Adrenal gland (tissue), 12 donors: ENCODE data around the gene EDEM1. TPM values are rescaled to one million over a fixed set of nuclear protein-coding genes. Genes with fewer than 3 reads are reported as not detected.

Experiments
- DNase-seq, 7 donors: peaks; one replicate each; pipeline ENCODE4 v3.0.0-alpha.2; 2019 to 2020
- H3K27ac ChIP-seq, 5 donors: fragments of 200-600 bp; sonication (generic) in 4 of 5; 1 replicate in 3 of 5; 2 replicates in 2 of 5; pipeline versions ENCODE4 v1.5.1 to v1.8.0; 2016 to 2020; ENCODE audit warnings: mild to moderate bottlenecking in 1 of 5
- H3K27me3 ChIP-seq: fragments of 200-600 bp; 2 replicates; pipeline ENCODE4 v1.8.0; 2021
- H3K36me3 ChIP-seq, 2 donors: fragments of 200-600 bp; replicated peaks in 1 of 2; 1 replicate in 1 of 2; 2 replicates in 1 of 2; pipeline versions ENCODE4 v1.5.1 to v1.8.0; 2018 to 2022
- H3K4me1 ChIP-seq, 2 donors: fragments of 200-600 bp; replicated peaks in 1 of 2; 1 replicate in 1 of 2; 2 replicates in 1 of 2; pipeline versions ENCODE4 v1.5.1 to v1.8.0; 2018 to 2021
- H3K4me3 ChIP-seq, 4 donors: fragments of 200-600 bp; sonication (generic) in 3 of 4; one replicate each; pipeline ENCODE4 v1.5.1; 2016 to 2018
- H3K9me3 ChIP-seq, 3 donors: fragments of 200-600 bp; sonication (generic) in 1 of 3; replicated peaks in 1 of 3; 1 replicate in 2 of 3; 2 replicates in 1 of 3; pipeline versions ENCODE4 v1.5.1 to v1.8.0; 2016 to 2021
- CTCF ChIP-seq, 6 experiments: fragments of 450-650 bp in 4 of 6; fragments of 200-600 bp in 2 of 6; sonication (generic) in 1 of 6; IDR thresholded peaks; 1 replicate in 5 of 6; 2 replicates in 1 of 6; pipeline versions ENCODE4 v1.5.1 to v1.8.0; 2016 to 2021; ENCODE audit warnings: antibody characterized with exemption in 6 of 6, mild to moderate bottlenecking in 2 of 6, moderate library complexity in 1 of 6
- POLR2A ChIP-seq, 2 donors: fragments of 450-650 bp; IDR thresholded peaks; one replicate each; pipeline ENCODE4 v1.6.1; 2017; ENCODE audit warnings: antibody characterized with exemption in 2 of 2, mild to moderate bottlenecking in 2 of 2, moderate library complexity in 1 of 2
- WGBS, 4 donors: extraction: QIAGEN DNeasy Blood & Tissue Kit in 2 of 4; methylation state at CpG; one replicate each; pipeline versions ENCODE4 v1.1.5 to v1.1.7; 2013 to 2017; 5-methylcytosine and 5-hydroxymethylcytosine counted together
- intact Hi-C, 2 donors: fragments of 100-400 bp; cut with DNase I; formaldehyde crosslinking; loops; one replicate each; pipeline versions ENCODE4 v1.14.1 to v1.15.0; 2022 to 2023
- polyA plus RNA-seq, 3 donors: library from polyadenylated mRNA; stranded (reverse); fragments of 200-250 nt in 2 of 3; fragments of 350-450 nt in 1 of 3; fragmentation: Illumina TruSeq in 1 of 3; extraction: RNeasy Lipid Tissue Mini Kit (QIAGEN cat#74804) in 1 of 3; gene quantifications; one replicate each; pipeline ENCODE4 v1.2.3, GENCODE V29; 2013 to 2014
- total RNA-seq, 9 donors: library from RNA; depleted of rRNA in 4 of 9; stranded (reverse); fragments of >200 nt in 4 of 9; fragments of 120-200 nt in 1 of 9; fragmentation: NEBNext Ultra II Directional in 1 of 9; extraction: Animal tissue kit (Norgen Biotek cat#: 25700) in 1 of 9; gene quantifications; one replicate each; pipeline versions ENCODE4 v1.1.0 to v1.2.4, GENCODE V29; 2013 to 2023
- donor health status: healthy with polysubstance abuse.
- donor health status: Bipolar disorder and iron deficiency.
- donor health status: DM: yes; HTN: yes; CAD: no.
- donor health status: DM: no; HTN: no; CAD: no.
- donor health status: DM: no; HTN: no; CAD: no.
- donor health status: DM: yes; HTN: yes; CAD: no.

The EDEM1 gene
- total and polyA plus RNA-seq, 12 donors, result 3.1 to 63.6 (median 31.2) TPM

DNA sequence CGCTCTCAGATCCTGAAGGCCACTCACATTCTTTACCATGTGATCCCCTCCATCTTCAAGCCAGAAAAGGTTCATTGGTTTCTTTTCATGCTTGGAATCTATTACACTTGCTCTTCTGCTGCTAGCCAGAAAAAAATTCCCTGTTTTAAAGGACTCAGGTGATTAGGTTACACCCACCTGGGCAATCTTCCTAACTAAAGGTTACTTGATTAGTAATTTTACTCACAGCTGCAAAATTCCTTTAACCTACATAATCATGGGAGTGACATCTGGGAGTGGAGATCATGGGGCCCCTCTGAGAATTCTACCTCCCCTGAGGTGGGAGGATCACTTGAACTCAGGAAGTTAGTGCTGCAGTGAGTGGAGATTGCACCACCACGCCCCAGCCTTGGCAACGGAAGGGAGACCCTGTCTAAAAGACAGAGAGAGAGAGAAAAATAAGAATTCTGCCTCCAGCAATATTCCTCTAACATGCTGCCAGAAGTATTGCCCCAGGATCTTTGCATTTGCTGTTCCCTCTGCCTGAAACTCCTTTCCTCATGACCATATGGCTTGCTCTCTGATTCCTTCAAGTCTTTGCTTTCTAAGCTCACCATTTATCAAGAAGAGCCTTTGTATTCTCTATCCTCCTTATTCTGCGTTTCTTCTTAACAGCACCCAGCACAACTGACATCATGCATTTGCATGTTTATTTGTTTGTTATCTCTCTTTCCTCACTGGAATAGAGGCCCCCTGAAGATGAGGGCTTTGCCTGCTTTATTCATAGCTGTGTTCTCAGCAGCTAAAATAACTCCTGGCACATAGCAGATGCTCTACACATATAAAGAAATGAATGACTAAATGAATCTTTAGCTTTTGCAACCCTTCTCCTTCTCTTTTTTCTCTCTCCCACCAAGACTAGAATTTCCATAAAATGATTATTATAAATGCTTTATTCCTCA lies 68.2 kb downstream of the EDEM1 start:
- H3K4me1 ChIP-seq, result no peaks in the 10 kb centered on the region
- no peak overlapping the region for H3K27ac ChIP-seq
- no peaks in the 10 kb centered on the region for H3K36me3 ChIP-seq
- H3K4me3 ChIP-seq, result no peak overlapping the region
- intact Hi-C loops, result no loop called here
- H3K27me3 ChIP-seq, result no peaks in the 10 kb centered on the region
- DNase-seq, result no peak
- no peaks in the 10 kb centered on the region for H3K9me3 ChIP-seq
- TF ChIP-seq CTCF (IDR thresholded peaks at IDR 0.05) (no peak), POLR2A (IDR thresholded peaks at IDR 0.05) (no peak)
- whole genome bisulfite sequencing, 4 donors, result 58 to 74% (median 60%) methylated on average over 4 of the region's 4 CpGs

- Histone ChIP-seq H3K36me3 (no peaks in the 10 kb centered on the region), H3K27ac (no peak overlapping the region), H3K27me3 (no peaks in the 10 kb centered on the region), H3K4me1 (no peaks in the 10 kb centered on the region), H3K9me3 (no peaks in the 10 kb centered on the region), H3K4me3 (no peak overlapping the region)
- 67 to 73% (median 71%) methylated on average over 3 of the region's 3 CpGs for WGBS, 4 donors
- no peak for DNase-seq
- TF ChIP-seq CTCF (IDR thresholded peaks at IDR 0.05) (no peak), POLR2A (IDR thresholded peaks at IDR 0.05) (no peak)
- intact Hi-C loops, result no loop called here
Observed at GRCh38 chr3:5258526-5258925, 71.0 kb downstream of the EDEM1 start.

DNA sequence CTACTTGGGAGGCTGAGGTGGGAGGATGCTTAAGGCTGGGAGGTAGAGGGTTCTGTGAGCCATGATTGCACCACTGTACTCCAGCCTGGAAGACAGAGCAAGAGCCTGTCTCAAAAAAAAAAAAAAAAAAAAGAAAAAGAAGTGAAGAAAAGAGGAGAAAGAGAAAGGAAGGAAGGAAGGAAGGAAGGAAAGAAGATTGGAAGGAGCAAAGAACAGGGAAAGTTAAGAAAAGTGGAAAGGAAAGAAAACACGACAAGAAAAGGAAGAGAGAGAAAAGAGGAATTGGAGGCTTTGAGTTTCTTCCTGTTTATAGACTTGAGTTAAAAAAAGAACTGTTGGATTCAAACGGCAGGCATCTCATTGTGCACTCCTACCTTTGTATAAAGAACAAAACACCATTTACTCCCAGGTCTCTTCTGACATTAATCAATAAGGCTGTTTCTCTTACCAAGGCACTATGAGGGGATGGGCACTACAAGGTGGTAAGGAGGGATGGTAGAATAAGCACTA lies 73.5 kb downstream of the EDEM1 start:
- no peak for DNase-seq
- Histone ChIP-seq H3K27ac (no peak overlapping the region), H3K36me3 (no peaks in the 10 kb centered on the region), H3K4me3 (no peak overlapping the region), H3K27me3 (no peaks in the 10 kb centered on the region), H3K4me1 (no peaks in the 10 kb centered on the region), H3K9me3 (no peaks in the 10 kb centered on the region)
- TF ChIP-seq CTCF (IDR thresholded peaks at IDR 0.05) (no peak), POLR2A (IDR thresholded peaks at IDR 0.05) (no peak)
- 31 to 41% (median 34%) methylated on average over 2 of the region's 2 CpGs for WGBS, 4 donors
- intact Hi-C loops, result no loop called here

DNA sequence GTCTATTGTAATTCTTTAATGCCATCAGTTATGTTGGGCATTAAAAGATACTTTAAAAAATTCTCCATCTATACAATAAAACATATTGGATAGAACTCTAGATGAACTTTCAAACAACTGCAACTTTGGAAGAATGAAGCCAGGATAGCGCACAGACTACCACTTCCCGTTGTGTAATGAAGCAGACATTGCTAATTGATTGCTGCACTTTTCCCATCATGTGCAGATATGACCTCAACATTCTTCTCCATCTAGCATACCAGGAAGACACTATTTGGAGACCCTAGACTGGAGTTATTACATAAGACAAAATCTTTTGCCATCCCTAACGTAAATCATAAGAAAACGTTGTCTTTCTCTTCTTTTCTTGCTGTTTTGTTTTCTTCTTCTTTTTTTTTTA lies 75.0 kb downstream of the EDEM1 start:
- Histone ChIP-seq H3K9me3 (no peaks in the 10 kb centered on the region), H3K4me1 (no peaks in the 10 kb centered on the region), H3K36me3 (no peaks in the 10 kb centered on the region), H3K27ac (no peak overlapping the region), H3K4me3 (no peak overlapping the region), H3K27me3 (no peaks in the 10 kb centered on the region)
- WGBS, 4 donors, result 63 to 76% (median 74%) methylated on average over 4 of the region's 4 CpGs
- intact Hi-C loops, result no loop called here
- TF ChIP-seq POLR2A (IDR thresholded peaks at IDR 0.05), result no peak
- TF ChIP-seq CTCF (IDR thresholded peaks at IDR 0.05), result no peak
- no peak for DNase-seq
